ENCODE results near the gene CEACAM4.

CEACAM4 gene

GRCh38 chr19:41599175-41599966 is 27.5 kb downstream of the CEACAM4 start:
- TF ChIP-seq CTCF (conservative IDR thresholded peaks at IDR 0.05; ENCODE audit: low read length) (no peak), EZH2phosphoT487 (IDR thresholded peaks at IDR 0.05; ENCODE audit: borderline replicate concordance) (no peak)
- Histone ChIP-seq H3K27me3 (ENCODE audit: insufficient read depth, low read length, poor library complexity, severe bottlenecking) (no peaks in the 10 kb centered on the region), H3K4me3 (ENCODE audit: low read length, poor library complexity, severe bottlenecking) (no peak overlapping the region), H3K9ac (ENCODE audit: low read depth, low read length, poor library complexity, severe bottlenecking) (no peak overlapping the region), H3K36me3 (ENCODE audit: insufficient read depth, low read length) (no peaks in the 10 kb centered on the region), H3F3A (ENCODE audit: low read depth) (no peaks in the 10 kb centered on the region), H3K4me2 (ENCODE audit: low read depth, low read length, poor library complexity, severe bottlenecking) (no peak overlapping the region), H3K9me3 (ENCODE audit: insufficient read depth, low read depth, low read length) (no peaks in the 10 kb centered on the region), H3K79me2 (ENCODE audit: insufficient read depth, low read length) (no peaks in the 10 kb centered on the region), H2AFZ (ENCODE audit: low read length) (no peak overlapping the region), H3K4me1 (ENCODE audit: insufficient read depth, low read length, poor library complexity, severe bottlenecking) (no peaks in the 10 kb centered on the region), H3K9me2 (replicated peaks; ENCODE audit: low read depth, low read length) (no peaks in the 10 kb centered on the region), H4K20me1 (ENCODE audit: insufficient read depth, low read length, poor library complexity, severe bottlenecking) (no peaks in the 10 kb centered on the region)

GRCh38 chr19:41597600-41598041 is 29.3 kb downstream of the CEACAM4 start:
- H3K4me2 ChIP-seq (ENCODE audit: low read depth, low read length, poor library complexity, severe bottlenecking) = no peak overlapping the region

GRCh38 chr19:41595890-41596280 is 31.0 kb downstream of the CEACAM4 start:
- no peaks in the 10 kb centered on the region for H3K4me1 ChIP-seq (ENCODE audit: insufficient read depth, low read length, poor library complexity, severe bottlenecking)
- no peak overlapping the region for H3K4me2 ChIP-seq (ENCODE audit: low read depth, low read length, poor library complexity, severe bottlenecking)
- H4K20me1 ChIP-seq (ENCODE audit: insufficient read depth, low read length, poor library complexity, severe bottlenecking) = no peaks in the 10 kb centered on the region
- H3K27me3 ChIP-seq (ENCODE audit: insufficient read depth, low read length, poor library complexity, severe bottlenecking) = no peaks in the 10 kb centered on the region
- no peak overlapping the region for H3K9ac ChIP-seq (ENCODE audit: low read depth, low read length, poor library complexity, severe bottlenecking)
- TF ChIP-seq EZH2phosphoT487 (IDR thresholded peaks at IDR 0.05; ENCODE audit: borderline replicate concordance) (no peak), CTCF (conservative IDR thresholded peaks at IDR 0.05; ENCODE audit: low read length) (no peak)
- no peaks in the 10 kb centered on the region for H3K36me3 ChIP-seq (ENCODE audit: insufficient read depth, low read length)
- H2AFZ ChIP-seq (ENCODE audit: low read length) = no peak overlapping the region
- H3F3A ChIP-seq (ENCODE audit: low read depth) = no peaks in the 10 kb centered on the region
- no peaks in the 10 kb centered on the region for H3K9me2 ChIP-seq (replicated peaks; ENCODE audit: low read depth, low read length)
- no peak overlapping the region for H3K4me3 ChIP-seq (ENCODE audit: low read length, poor library complexity, severe bottlenecking)
- no peaks in the 10 kb centered on the region for H3K9me3 ChIP-seq (ENCODE audit: insufficient read depth, low read depth, low read length)
- H3K79me2 ChIP-seq (ENCODE audit: insufficient read depth, low read length) = no peaks in the 10 kb centered on the region

More at GRCh38 chr19:41597600-41598041, 29.3 kb downstream of the CEACAM4 start:
- Histone ChIP-seq H3K27me3 (ENCODE audit: insufficient read depth, low read length, poor library complexity, severe bottlenecking) (no peaks in the 10 kb centered on the region), H3K9me3 (ENCODE audit: insufficient read depth, low read depth, low read length) (no peaks in the 10 kb centered on the region), H3K4me3 (ENCODE audit: low read length, poor library complexity, severe bottlenecking) (no peak overlapping the region), H3K36me3 (ENCODE audit: insufficient read depth, low read length) (no peaks in the 10 kb centered on the region), H2AFZ (ENCODE audit: low read length) (no peak overlapping the region), H3K9me2 (replicated peaks; ENCODE audit: low read depth, low read length) (no peaks in the 10 kb centered on the region), H3K9ac (ENCODE audit: low read depth, low read length, poor library complexity, severe bottlenecking) (no peak overlapping the region), H3K4me1 (ENCODE audit: insufficient read depth, low read length, poor library complexity, severe bottlenecking) (no peaks in the 10 kb centered on the region), H4K20me1 (ENCODE audit: insufficient read depth, low read length, poor library complexity, severe bottlenecking) (no peaks in the 10 kb centered on the region), H3F3A (ENCODE audit: low read depth) (no peaks in the 10 kb centered on the region), H3K79me2 (ENCODE audit: insufficient read depth, low read length) (no peaks in the 10 kb centered on the region)
- TF ChIP-seq CTCF (conservative IDR thresholded peaks at IDR 0.05; ENCODE audit: low read length) (peak; percentile 95), EZH2phosphoT487 (IDR thresholded peaks at IDR 0.05; ENCODE audit: borderline replicate concordance) (no peak)
